Transverse colon (tissue), 4 donors: Measurements from ENCODE around the gene HGFAC. TPM values are rescaled to one million over a fixed set of nuclear protein-coding genes. Genes with fewer than 3 reads are reported as not detected.

ENCODE experiments used
- DNase-seq: peaks from one replicate; pipeline ENCODE4 v3.0.0-alpha.2; 2019
- H3K27ac ChIP-seq, 4 donors: fragments of 200-600 bp; sonication (generic); 2 replicates each; pipeline ENCODE4 v1.5.1; 2016 to 2018; ENCODE audit warnings: inconsistent platforms in 4 of 4
- H3K27me3 ChIP-seq: fragments of 200-600 bp; sonication (generic); 2 replicates; pipeline ENCODE4 v1.5.1; 2017; ENCODE audit warnings: inconsistent platforms
- H3K36me3 ChIP-seq, 4 donors: fragments of 200-600 bp; sonication (generic); 2 replicates each; pipeline ENCODE4 v1.5.1; 2017 to 2019; ENCODE audit warnings: inconsistent platforms in 4 of 4
- H3K4me1 ChIP-seq, 4 donors: fragments of 200-600 bp; sonication (generic); 2 replicates each; pipeline ENCODE4 v1.5.1; 2017 to 2020; ENCODE audit warnings: inconsistent platforms in 4 of 4
- H3K4me3 ChIP-seq, 4 donors: fragments of 200-600 bp; sonication (generic); 1 replicate in 1 of 4; 2 replicates in 3 of 4; pipeline versions ENCODE4 v1.5.1 to v1.6.1; 2017 to 2019; ENCODE audit warnings: inconsistent platforms in 4 of 4
- H3K9me3 ChIP-seq, 2 donors: fragments of 200-600 bp; sonication (generic); 2 replicates each; pipeline ENCODE4 v1.5.1; 2017 to 2019; ENCODE audit warnings: inconsistent platforms in 2 of 2
- CTCF ChIP-seq, 5 experiments: fragments of 200-600 bp in 3 of 5; fragments of 450-650 bp in 2 of 5; sonication (generic) in 3 of 5; IDR thresholded peaks; 1 replicate in 2 of 5; 2 replicates in 3 of 5; pipeline ENCODE4 v1.5.1; 2016 to 2017; ENCODE audit warnings: antibody characterized with exemption in 5 of 5, inconsistent platforms in 3 of 5, mild to moderate bottlenecking in 2 of 5, moderate library complexity in 1 of 5
- EP300 ChIP-seq: sonication (generic); formaldehyde crosslinking; IDR thresholded peaks from one replicate; pipeline ENCODE4 v1.6.1; 2017; ENCODE audit warnings: antibody characterized with exemption, low read depth
- POLR2A ChIP-seq: fragments of 450-650 bp; IDR thresholded peaks from one replicate; pipeline ENCODE4 v1.6.1; 2016; ENCODE audit warnings: antibody characterized with exemption, mild to moderate bottlenecking, moderate library complexity
- POLR2AphosphoS5 ChIP-seq, 3 donors: sonication (generic); formaldehyde crosslinking; IDR thresholded peaks; one replicate each; pipeline ENCODE4 v1.6.1; 2016; ENCODE audit warnings: antibody characterized with exemption in 3 of 3
- WGBS, 2 donors: methylation state at CpG; one replicate each; pipeline ENCODE4 v1.1.5; 2018; ENCODE audit warnings: low coverage in 1 of 2; 5-methylcytosine and 5-hydroxymethylcytosine counted together
- in situ Hi-C, 4 donors: fragments of 200-750 bp; cut with MboI; loops; one replicate each; pipeline versions ENCODE4 v1.15.0 to v1.15.1; 2017; ENCODE audit warnings: low sequenced_read_pairs in 3 of 4, low pct_ligation_motif_present in 1 of 4, low pct_unique_long_range_greater_than_20kb in 1 of 4
- intact Hi-C: fragments of 100-400 bp; cut with DNase I; formaldehyde crosslinking; loops from one replicate; pipeline ENCODE4 v1.15.1; 2023; ENCODE audit warnings: low total_unique reads
- total RNA-seq, 4 donors: library from RNA; depleted of rRNA; stranded (reverse); fragments of >200 nt; gene quantifications; one replicate each; pipeline ENCODE4 v1.1.0, GENCODE V29; 2016

HGFAC gene
- total RNA-seq, 4 donors from 2014 or later, result not detected

DNA sequence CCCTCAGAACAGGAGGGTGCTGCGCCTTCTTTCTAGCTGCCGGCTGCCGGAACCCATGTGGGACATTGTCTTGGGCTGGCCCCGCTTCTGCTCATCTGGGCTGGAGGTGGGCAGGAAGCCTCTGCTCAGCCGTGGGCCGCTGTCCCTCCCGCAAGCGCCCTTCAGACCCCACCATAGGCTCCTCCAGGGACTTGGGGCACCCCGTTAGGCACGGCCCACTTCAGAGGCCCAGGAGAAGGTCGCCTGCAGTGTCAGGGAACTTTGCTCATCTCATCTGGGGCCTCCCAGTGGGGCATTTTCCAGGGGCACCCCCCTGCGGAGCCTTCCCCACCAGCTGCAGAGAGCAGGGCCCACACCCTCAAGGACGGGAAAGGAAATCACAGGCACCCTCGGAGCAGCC lies 54.3 kb downstream of the HGFAC start:
- H3K27me3 ChIP-seq, result peaks cover 51% of the 10 kb centered on the region
- no peaks in the 10 kb centered on the region for H3K9me3 ChIP-seq
- in situ Hi-C loops, result no loop called here
- intact Hi-C loops, result no loop called here
- DNase-seq, result no peak
- no peak for TF ChIP-seq EP300
- no peak for TF ChIP-seq POLR2AphosphoS5 (IDR thresholded peaks at IDR 0.05)
- no peak for TF ChIP-seq CTCF (IDR thresholded peaks at IDR 0.05)
- TF ChIP-seq POLR2A, result no peak
- 39% methylated on average over 13 of the region's 14 CpGs; no CpG with 5 or more reads in 1 of the 2 donors for WGBS, 2 donors
- no peaks in the 10 kb centered on the region for H3K36me3 ChIP-seq
- no peaks in the 10 kb centered on the region for H3K4me1 ChIP-seq
- no peak overlapping the region for H3K27ac ChIP-seq
- no peak overlapping the region for H3K4me3 ChIP-seq

- no peak for TF ChIP-seq POLR2AphosphoS5 (IDR thresholded peaks at IDR 0.05)
- TF ChIP-seq CTCF (IDR thresholded peaks at IDR 0.05), result no peak
- TF ChIP-seq EP300, result no peak
- no peak for TF ChIP-seq POLR2A
- H3K9me3 ChIP-seq, result no peaks in the 10 kb centered on the region
- intact Hi-C loops, result no loop called here
- in situ Hi-C loops, result no loop called here
- H3K4me3 ChIP-seq, result no peak overlapping the region
- no peak for DNase-seq
- peaks cover 45% of the 10 kb centered on the region for H3K27me3 ChIP-seq
- H3K36me3 ChIP-seq, result no peaks in the 10 kb centered on the region
- WGBS, 2 donors, result 62% methylated on average over 6 of the region's 6 CpGs; no CpG with 5 or more reads in 1 of the 2 donors
- H3K4me1 ChIP-seq, result no peaks in the 10 kb centered on the region
- H3K27ac ChIP-seq, result no peak overlapping the region
Measured at GRCh38 chr4:3497095-3497494, 55.3 kb downstream of the HGFAC start.

DNA sequence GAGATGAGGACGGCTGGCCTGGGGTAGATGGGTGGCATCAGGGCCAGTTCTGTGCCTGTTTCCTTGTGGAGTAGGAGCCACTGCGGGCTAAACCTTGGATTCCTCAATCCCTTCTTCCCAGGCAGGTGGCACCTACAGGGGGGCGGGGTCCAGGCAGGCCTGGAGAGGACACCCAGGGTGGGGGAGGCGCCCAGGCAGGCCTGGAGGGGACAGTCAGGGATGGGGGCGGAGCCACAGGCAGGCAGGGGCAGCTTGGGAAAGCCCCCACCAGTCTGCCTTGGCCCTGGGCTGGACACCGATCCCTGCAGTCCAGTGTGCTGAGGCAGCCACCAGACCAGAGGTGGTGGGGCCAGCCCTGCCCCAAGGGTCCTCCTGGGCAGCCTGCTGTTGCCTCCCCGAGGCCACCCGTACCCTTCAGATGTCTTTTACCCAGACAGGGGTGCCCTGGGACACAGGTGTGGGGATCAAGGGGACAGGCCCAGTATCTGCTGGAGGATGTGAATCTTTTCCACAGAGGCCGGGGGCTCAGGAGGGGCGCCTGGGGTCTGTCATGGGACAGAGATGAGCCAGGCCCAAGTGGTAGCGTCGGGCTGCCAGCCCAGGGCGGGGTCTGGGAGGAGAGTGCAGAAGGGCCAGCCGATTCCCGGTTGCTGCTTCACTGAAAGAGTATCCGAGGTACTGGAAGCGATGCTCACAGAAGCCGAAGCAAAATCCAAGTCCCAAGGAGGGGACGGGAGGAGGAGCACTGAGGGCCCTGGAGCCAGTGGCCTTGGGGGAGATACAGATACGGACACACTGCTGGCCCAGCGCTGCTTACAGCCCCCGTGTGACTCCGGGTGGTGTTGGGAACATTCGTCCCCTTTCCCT lies 56.0 kb downstream of the HGFAC start:
- Histone ChIP-seq H3K27ac (no peak overlapping the region), H3K27me3 (peaks cover 38% of the 10 kb centered on the region), H3K4me3 (no peak overlapping the region), H3K36me3 (no peaks in the 10 kb centered on the region), H3K9me3 (no peaks in the 10 kb centered on the region), H3K4me1 (no peaks in the 10 kb centered on the region)
- in situ Hi-C loops (no loop called here), intact Hi-C loops (no loop called here)
- WGBS, 2 donors, result 63 to 70% methylated on average over 5 to 24 of the region's 24 CpGs
- no peak for DNase-seq
- no peak for TF ChIP-seq POLR2A
- no peak for TF ChIP-seq EP300
- no peak for TF ChIP-seq POLR2AphosphoS5 (IDR thresholded peaks at IDR 0.05)
- TF ChIP-seq CTCF (IDR thresholded peaks at IDR 0.05), result no peak

DNA sequence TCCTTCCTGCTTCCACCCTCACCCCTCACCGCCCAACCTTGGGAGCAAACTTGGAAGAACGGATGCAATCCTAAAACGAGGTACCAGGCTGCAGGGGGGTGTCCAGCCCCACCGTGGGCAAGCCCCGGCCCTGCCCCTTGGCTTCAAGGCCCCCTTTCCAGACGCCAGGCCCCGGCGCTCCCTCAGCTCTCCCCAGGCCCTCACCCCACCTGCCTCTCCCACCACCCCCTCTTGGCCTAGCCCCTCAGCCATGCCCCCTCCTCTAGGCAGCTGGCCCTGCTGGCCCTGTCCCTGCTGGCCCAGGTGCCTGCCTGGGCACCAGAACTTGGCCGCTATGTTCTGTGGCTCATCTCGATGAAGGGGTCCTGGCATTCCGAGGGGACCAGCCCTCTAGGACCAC lies 56.6 kb downstream of the HGFAC start:
- peaks cover 0 to 3% (median 0%) of the 10 kb centered on the region in 4 donors for H3K36me3 ChIP-seq
- no peaks in the 10 kb centered on the region for H3K9me3 ChIP-seq
- no peak overlapping the region for H3K27ac ChIP-seq
- in situ Hi-C loops, result no loop called here
- no peak overlapping the region for H3K4me3 ChIP-seq
- H3K4me1 ChIP-seq, result no peaks in the 10 kb centered on the region
- WGBS, 2 donors, result 83% methylated on average over 11 of the region's 11 CpGs; no CpG with 5 or more reads in 1 of the 2 donors
- no peak for TF ChIP-seq POLR2A
- TF ChIP-seq CTCF (IDR thresholded peaks at IDR 0.05), result no peak
- TF ChIP-seq EP300, result no peak
- TF ChIP-seq POLR2AphosphoS5 (IDR thresholded peaks at IDR 0.05), result no peak
- H3K27me3 ChIP-seq, result peaks cover 31% of the 10 kb centered on the region
- no peak for DNase-seq
- intact Hi-C loops, result no loop called here

Other genes with a start within 250 kb of the HGFAC start
- 1 to 10 TPM in 1 of 4 donors, under 1 TPM in 2, not detected in 1; 0.68 to 1.3 (median 0.80) TPM for gene MSANTD1, start 192.8 kb upstream of the HGFAC start, total RNA-seq
- 10 to 100 TPM; 12.4 to 77.4 (median 17.3) TPM for gene RGS12, start 148.9 kb upstream of the HGFAC start, total RNA-seq
- under 1 TPM in 2 of 4 donors, not detected in 2; 0.27 to 0.95 TPM for gene DOK7, start 21.3 kb downstream of the HGFAC start, total RNA-seq
- 100 to 1,000 TPM in 3 of 4 donors, 10 to 100 TPM in 1; 98.6 to 140 (median 115) TPM for gene LRPAP1, start 90.5 kb downstream of the HGFAC start, total RNA-seq